ENCODE data around the gene TNK1. TPM values are rescaled to one million over a fixed set of nuclear protein-coding genes. Genes with fewer than 3 reads are reported as not detected.
"Not testable (repeated sequence)": the region's sequence is repeated elsewhere in the genome, so short reads cannot be mapped to it uniquely, and the experiment has no call there.

The TNK1 gene
- total RNA-seq, 1 experiment from 2014 or later, result 0.90 TPM

DNA sequence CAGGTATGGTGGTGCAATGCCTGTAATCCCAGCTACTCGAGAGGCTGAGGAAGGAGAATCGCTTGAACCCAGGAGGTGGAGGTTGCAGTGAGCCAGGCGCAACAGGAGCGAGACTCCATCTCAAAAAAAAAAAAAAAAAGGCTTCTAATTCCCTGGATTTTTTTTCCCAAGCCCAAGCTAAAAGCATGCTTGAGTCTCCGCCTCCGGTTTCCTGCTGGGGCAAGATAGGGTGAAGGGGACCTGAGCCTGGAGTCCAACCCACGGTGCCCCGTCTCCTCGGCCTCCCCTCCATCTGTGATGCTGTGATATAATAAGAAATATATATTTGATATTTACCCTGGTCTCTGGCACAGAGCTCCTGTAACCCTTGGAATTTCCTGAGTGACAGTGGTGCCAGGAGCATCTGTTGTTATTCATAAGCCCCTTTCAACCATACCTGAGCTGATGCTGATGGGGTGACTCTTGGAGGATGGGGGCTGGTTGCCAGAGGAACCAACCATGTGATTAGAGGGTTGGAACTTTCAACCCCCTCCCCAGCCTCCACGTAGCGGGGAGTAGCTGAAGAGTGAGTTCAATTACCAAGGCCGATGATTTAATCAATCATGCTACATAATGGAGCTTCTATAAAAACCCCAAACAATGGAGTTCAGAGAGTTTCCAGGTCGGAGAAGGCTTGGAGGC, 12.8 kb upstream of the TNK1 start:
- H3K27me3 ChIP-seq (replicated peaks; ENCODE audit: insufficient read depth, low read depth, low read length, poor library complexity), result no peaks in the 10 kb centered on the region
- no peak for DNase-seq (ENCODE audit: low spot score)
- intact Hi-C loops (cut with micrococcal nuclease; ENCODE audit: unreplicated experiment), result no loop called here
- CTCF ChIA-PET, result no interaction called here
- BruUV-seq (replicated peaks), result no TSS peak
- no peak overlapping the region for H3K4me3 ChIP-seq (ENCODE audit: low read depth, low read length, poor library complexity, severe bottlenecking)
- no peak overlapping the region for H3K27ac ChIP-seq (ENCODE audit: low read depth, low read length, poor library complexity, severe bottlenecking)
- POLR2A ChIA-PET (ENCODE audit: low non-redundant PET), result no interaction called here
- H3K36me3 ChIP-seq (ENCODE audit: insufficient read depth, low read length, poor library complexity, severe bottlenecking), result no peaks in the 10 kb centered on the region
- no peaks in the 10 kb centered on the region for H3K9me3 ChIP-seq (ENCODE audit: low read depth, low read length, poor library complexity, severe bottlenecking)
- TF ChIP-seq, protein P1, sequence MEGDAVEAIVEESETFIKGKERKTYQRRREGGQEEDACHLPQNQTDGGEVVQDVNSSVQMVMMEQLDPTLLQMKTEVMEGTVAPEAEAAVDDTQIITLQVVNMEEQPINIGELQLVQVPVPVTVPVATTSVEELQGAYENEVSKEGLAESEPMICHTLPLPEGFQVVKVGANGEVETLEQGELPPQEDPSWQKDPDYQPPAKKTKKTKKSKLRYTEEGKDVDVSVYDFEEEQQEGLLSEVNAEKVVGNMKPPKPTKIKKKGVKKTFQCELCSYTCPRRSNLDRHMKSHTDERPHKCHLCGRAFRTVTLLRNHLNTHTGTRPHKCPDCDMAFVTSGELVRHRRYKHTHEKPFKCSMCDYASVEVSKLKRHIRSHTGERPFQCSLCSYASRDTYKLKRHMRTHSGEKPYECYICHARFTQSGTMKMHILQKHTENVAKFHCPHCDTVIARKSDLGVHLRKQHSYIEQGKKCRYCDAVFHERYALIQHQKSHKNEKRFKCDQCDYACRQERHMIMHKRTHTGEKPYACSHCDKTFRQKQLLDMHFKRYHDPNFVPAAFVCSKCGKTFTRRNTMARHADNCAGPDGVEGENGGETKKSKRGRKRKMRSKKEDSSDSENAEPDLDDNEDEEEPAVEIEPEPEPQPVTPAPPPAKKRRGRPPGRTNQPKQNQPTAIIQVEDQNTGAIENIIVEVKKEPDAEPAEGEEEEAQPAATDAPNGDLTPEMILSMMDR (conservative IDR thresholded peaks at IDR 0.05; ENCODE audit: low read depth, low read length), result no peak
- no peak for TF ChIP-seq EZH2 (IDR thresholded peaks at IDR 0.05; ENCODE audit: borderline replicate concordance, low read depth, low read length, poor library complexity, severe bottlenecking)
- no peaks in the 10 kb centered on the region for H3K4me1 ChIP-seq (ENCODE audit: insufficient read depth, low read length, poor library complexity, severe bottlenecking)

DNA sequence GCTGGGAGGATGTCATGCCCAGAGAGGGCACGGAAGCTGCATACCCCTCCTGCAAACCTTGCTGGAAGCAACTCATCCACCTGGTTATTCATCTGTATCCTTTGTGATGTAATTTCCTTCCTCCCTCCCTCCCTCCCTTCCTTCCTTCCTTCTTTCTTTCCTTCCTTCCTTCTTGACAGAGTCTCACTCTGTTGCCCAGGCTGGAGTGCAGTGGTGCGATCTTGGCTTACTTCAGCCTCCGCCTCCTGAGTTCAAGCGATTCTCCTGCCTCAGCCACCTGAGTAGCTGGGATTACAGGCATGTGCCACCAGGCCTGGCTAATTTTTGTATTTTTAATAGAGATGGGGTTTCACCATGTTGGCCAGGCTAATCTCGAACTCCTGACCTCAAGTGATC, 12.3 kb upstream of the TNK1 start:
- H3K36me3 ChIP-seq (ENCODE audit: insufficient read depth, low read length, poor library complexity, severe bottlenecking); H3K4me3 ChIP-seq (ENCODE audit: low read depth, low read length, poor library complexity, severe bottlenecking); H3K9me3 ChIP-seq (ENCODE audit: low read depth, low read length, poor library complexity, severe bottlenecking); DNase-seq (ENCODE audit: low spot score); POLR2A ChIA-PET (ENCODE audit: low non-redundant PET); H3K4me1 ChIP-seq (ENCODE audit: insufficient read depth, low read length, poor library complexity, severe bottlenecking); intact Hi-C loops (cut with micrococcal nuclease; ENCODE audit: unreplicated experiment); H3K27me3 ChIP-seq (replicated peaks; ENCODE audit: insufficient read depth, low read depth, low read length, poor library complexity); BruUV-seq (replicated peaks); H3K27ac ChIP-seq (ENCODE audit: low read depth, low read length, poor library complexity, severe bottlenecking): not testable (repeated sequence)
- CTCF ChIA-PET, result interaction anchor here (1.6 kb wide), 1 partner anchor 13 kb away, joined by 3 read pairs; no protein-coding TSS in a partner anchor

DNA sequence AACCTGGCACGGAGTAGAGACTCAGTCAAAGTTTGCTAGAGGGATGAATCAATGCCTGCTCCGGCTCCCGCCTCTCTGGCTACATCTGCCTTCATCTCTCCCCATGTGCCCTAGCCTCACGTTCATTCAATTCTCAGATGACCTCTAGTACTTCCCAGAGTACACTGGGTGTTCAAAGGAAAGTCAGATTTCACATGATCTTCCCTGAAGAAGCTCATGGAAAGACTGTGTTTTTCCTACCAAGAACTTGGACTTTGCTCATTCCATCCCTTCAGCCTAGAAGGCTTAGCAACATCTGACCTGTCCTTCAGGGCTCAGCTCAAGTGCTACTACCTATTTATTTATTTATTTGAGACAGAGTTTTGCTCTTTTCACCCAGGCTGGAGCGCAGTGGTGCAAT, 11.1 kb upstream of the TNK1 start:
- TF ChIP-seq EZH2 (IDR thresholded peaks at IDR 0.05; ENCODE audit: borderline replicate concordance, low read depth, low read length, poor library complexity, severe bottlenecking), result no peak
- TF ChIP-seq, protein P1 (conservative IDR thresholded peaks at IDR 0.05; ENCODE audit: low read depth, low read length), result no peak
- DNase-seq (ENCODE audit: low spot score), result no peak
- H3K4me1 ChIP-seq (ENCODE audit: insufficient read depth, low read length, poor library complexity, severe bottlenecking), result no peaks in the 10 kb centered on the region
- no TSS peak for BruUV-seq (replicated peaks)
- no peak overlapping the region for H3K4me3 ChIP-seq (ENCODE audit: low read depth, low read length, poor library complexity, severe bottlenecking)
- POLR2A ChIA-PET (ENCODE audit: low non-redundant PET), result no interaction called here
- no peaks in the 10 kb centered on the region for H3K36me3 ChIP-seq (ENCODE audit: insufficient read depth, low read length, poor library complexity, severe bottlenecking)
- CTCF ChIA-PET, result interaction anchor here (1.6 kb wide), 1 partner anchor 14 kb away, joined by 3 read pairs; no protein-coding TSS in a partner anchor
- H3K27me3 ChIP-seq (replicated peaks; ENCODE audit: insufficient read depth, low read depth, low read length, poor library complexity), result no peaks in the 10 kb centered on the region
- no peaks in the 10 kb centered on the region for H3K9me3 ChIP-seq (ENCODE audit: low read depth, low read length, poor library complexity, severe bottlenecking)
- intact Hi-C loops (cut with micrococcal nuclease; ENCODE audit: unreplicated experiment), result no loop called here
- H3K27ac ChIP-seq (ENCODE audit: low read depth, low read length, poor library complexity, severe bottlenecking), result no peak overlapping the region

DNA sequence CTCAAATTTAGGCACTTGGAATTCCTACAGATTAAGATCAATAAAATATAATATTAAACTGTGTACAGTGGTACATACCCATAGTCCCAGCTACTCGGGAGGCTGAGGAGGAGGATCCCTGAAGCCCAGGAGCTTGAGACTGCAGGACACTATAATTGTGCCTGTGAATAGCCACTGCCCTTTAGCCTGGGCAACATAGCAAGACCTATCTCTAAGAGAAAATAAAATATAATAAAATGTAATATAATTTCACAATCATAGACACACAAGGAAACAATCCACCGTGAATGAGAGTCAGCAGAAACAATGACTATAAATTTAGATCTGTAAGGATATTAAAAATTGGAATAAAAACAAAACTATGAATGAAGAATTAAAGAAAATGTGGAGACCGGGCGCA, 10.0 kb upstream of the TNK1 start:
- ChIA-PET POLR2A (ENCODE audit: low non-redundant PET) (interaction anchor here (0.7 kb wide), 1 partner anchor 120 kb away, joined by 3 read pairs; no protein-coding TSS in a partner anchor), CTCF (interaction anchor here (0.6 kb wide), 2 partner anchors 151 to 233 kb away, joined by 5 to 13 read pairs; partner anchors contain the start of genes ACADVL and DLG4)
- Histone ChIP-seq H3K9me3 (ENCODE audit: low read depth, low read length, poor library complexity, severe bottlenecking) (no peaks in the 10 kb centered on the region), H3K4me1 (ENCODE audit: insufficient read depth, low read length, poor library complexity, severe bottlenecking) (no peaks in the 10 kb centered on the region), H3K27ac (ENCODE audit: low read depth, low read length, poor library complexity, severe bottlenecking) (no peak overlapping the region), H3K27me3 (replicated peaks; ENCODE audit: insufficient read depth, low read depth, low read length, poor library complexity) (no peaks in the 10 kb centered on the region), H3K36me3 (ENCODE audit: insufficient read depth, low read length, poor library complexity, severe bottlenecking) (no peaks in the 10 kb centered on the region), H3K4me3 (ENCODE audit: low read depth, low read length, poor library complexity, severe bottlenecking) (no peak overlapping the region)
- intact Hi-C loops (cut with micrococcal nuclease; ENCODE audit: unreplicated experiment), result no loop called here
- no peak for DNase-seq (ENCODE audit: low spot score)
- BruUV-seq (replicated peaks), result no TSS peak
- no peak for TF ChIP-seq EZH2 (IDR thresholded peaks at IDR 0.05; ENCODE audit: borderline replicate concordance, low read depth, low read length, poor library complexity, severe bottlenecking)
- TF ChIP-seq, protein P1 (conservative IDR thresholded peaks at IDR 0.05; ENCODE audit: low read depth, low read length), result no peak
